HL-60 (cell line): Measurements from ENCODE around the gene PSMB10.

Source experiments
- CTCF ChIP-seq: IDR thresholded peaks from one replicate; pipeline ENCODE4 v1.5.1; 2011; ENCODE audit warnings: low read length, control low read depth, inconsistent platforms; ENCODE audit not compliant: insufficient read depth
- GABPA ChIP-seq: IDR thresholded peaks from 2 replicates; pipeline ENCODE4 v1.6.1; 2012; ENCODE audit warnings: low read depth
- POLR2AphosphoS5 ChIP-seq: IDR thresholded peaks from 2 replicates; pipeline ENCODE4 v1.6.1; 2012; ENCODE audit warnings: low read depth

GRCh38 chr16:67909056-67909742 is 27.5 kb downstream of the PSMB10 start:
- TF ChIP-seq POLR2AphosphoS5 (no peak), CTCF (no peak), GABPA (no peak)
